DMS53 (cell line): Measurements from ENCODE around the gene EXOC3L4.
"Not testable (repeated sequence)": the region's sequence is repeated elsewhere in the genome, so short reads cannot be mapped to it uniquely, and the experiment has no call there.

ENCODE experiments used
- DNase-seq: peaks from one replicate; lab custom pipeline; 2025; lab: John Stamatoyannopoulos, UW

EXOC3L4 gene

DNA sequence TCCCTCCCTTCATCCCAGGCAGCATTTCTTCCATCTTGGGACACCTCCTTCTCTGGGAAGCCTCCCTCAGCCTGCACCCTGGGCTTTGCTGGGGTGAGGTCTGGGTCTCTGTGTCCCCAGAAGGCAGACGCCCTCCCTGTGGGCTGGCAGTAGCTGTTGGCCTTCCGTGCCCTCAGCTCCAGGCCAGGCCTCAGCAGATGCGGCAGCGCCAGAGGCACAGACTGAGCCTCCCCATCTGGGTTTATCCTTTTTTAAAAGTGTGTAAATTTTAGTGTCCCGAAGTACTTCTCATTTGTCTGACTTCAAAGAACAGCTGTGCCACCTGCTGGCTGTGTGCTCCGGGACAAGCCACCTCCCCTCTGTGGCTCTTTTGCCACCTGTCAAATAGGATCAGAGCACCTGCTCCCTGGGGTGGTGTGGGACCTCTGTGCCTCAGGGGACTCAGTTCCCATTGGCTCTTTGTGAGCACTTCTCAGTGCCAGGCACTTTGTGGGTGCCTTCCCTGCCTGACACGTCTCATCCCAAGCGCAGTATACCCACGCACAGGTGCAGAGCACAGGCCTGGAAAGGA is 11.1 kb downstream of the EXOC3L4 start:
- peak; percentile 53 for DNase-seq

DNA sequence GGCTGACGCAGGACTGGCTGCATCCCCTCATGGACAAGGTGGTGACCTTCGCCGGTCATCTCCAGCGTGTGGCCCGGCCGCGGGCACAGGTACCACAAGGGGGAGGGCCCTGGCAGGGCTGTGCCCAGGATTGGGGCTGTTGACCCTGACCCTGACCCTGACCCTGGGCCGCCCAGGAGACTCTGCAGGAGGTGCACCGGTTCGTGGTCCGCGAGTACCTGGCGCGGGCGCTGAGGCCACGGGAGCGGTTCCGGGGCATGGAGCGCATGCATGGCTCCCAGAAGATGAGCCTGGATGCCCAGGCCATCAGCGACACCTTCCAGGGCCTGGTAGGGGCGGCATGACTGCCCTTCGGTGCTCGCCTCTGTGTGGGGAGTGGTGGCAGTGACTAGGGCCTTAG is 12.9 kb downstream of the EXOC3L4 start:
- no peak for DNase-seq

DNA sequence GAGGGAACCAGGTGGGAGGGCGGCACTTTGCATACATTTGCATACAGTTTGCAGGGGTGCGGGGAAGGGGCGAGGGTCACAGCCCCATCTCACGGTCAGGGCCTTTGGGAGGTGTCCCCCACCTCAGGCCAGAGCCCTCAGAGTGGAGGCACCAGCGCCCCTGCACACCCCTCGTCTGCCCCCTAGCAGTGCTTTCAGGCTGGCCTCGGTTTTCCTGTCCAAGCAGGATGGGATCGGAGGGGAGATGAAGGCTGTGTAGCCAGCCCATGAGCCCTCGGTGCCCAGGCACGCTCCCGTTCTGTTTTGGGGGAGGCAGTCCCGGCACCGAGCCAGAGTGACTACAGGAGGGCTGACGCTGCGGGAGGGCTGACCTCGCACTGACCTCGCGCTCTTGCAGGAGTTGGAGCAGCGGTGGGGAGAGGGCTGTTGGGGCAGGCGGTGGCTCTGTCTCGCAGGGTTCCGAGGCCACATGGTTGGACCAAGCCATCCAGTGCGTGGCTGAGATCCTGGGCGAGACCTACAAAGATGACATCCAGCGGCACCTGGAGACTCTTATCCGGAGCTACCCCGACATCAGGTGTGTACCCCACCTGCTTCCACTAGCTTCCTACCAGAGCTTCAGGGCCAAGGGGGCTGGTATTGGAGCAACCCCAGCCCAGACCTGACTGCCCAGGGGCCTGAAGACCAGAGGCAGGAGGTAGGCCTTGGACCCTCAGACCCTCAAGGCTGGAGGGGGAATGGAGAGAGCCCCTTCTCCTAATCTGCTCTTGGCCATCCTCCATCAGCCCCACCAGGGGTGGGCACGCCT is 13.6 kb downstream of the EXOC3L4 start:
- DNase-seq = no peak

DNA sequence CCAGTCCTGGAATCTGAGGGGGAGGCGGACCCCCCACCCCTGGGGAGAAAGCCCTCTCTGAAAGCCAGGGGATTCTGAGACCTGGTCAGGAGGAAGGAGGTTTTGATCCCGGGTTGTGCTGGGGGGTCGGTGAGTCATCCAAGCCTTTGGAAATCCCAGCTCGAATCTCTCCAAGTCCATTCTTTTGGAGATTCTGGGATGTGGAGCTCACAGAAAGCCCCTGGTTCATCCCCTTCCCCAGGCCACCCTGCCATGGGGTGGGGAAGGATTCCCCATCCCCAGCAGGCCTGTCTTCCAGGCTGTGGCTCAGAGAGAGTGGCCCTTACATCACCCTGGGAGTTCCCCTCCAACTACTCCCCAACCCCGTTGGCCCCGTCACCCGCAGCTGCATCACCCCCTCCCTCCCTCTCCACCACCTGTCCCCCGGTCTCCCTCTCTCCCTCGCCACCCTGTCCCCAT is 14.3 kb downstream of the EXOC3L4 start:
- DNase-seq = no peak

DNA sequence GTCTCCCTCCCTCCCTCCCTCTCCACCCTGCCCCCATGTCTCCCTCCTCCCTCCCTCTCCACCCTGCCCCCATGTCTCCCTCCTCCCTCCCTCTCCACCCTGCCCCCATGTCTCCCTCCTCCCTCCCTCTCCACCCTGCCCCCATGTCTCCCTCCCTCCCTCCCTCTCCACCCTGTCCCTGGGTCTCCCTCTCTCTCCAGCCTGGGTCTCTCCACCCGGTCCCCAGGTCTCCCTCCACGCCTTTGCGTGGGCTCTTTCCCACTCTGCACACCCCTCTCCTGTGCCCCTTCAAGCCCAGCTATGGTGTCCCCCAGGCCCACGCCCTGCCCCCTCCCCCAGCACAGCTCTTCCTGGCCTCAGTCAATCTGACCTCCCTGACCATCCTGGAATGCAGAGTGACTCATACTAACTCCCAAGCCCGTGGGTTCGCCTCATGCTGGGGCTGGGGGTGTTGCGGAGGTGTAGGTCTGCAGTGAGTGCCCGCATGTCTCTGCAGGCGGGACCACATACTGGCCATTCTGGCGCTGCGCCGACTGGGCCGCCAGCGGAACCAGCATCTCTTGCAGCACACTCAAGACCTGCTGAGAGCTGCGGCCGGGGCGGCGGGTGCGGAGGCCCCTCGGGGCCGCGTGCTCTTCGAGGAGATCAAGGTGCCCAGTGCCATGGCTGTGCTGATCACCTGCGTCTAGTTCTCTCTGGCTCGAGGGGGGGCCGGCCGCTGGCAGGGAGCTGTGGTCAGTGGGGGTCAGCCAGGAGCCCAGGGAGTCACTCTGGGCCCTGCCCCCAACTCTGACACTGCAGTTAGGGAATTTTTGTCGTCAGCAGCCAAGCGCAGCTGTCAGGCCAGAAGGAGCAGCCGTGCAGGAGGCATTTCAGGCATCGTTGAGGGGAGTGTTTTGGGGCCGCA is 15.3 kb downstream of the EXOC3L4 start:
- no peak for DNase-seq

DNA sequence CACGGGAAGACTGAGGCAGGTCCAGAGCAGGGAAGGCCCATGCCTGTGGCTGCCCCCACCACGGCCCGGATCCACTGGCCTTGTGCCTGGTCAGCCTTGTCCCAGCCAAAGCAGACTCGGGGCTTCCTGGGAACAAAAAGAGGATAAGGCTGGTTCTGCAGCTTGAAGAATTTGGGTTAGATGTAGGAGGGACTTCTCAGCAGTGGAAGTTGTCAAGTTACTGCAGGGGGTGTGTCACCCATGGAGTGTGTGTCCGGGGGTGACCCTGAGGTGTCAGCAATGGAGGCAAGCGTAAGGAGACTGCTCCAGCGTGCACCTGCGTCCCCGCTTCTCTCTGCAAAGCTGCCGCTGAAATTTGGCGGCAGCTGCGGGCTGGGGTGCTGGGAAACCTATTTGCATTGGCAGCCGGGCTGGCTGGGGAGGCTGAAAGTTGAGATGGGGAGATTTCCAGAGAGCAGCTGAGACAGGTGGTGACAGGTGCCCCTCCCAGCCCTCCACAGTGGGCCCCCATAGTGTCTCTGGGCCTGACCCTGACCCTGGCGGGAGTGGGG is 16.2 kb downstream of the EXOC3L4 start:
- no peak for DNase-seq

DNA sequence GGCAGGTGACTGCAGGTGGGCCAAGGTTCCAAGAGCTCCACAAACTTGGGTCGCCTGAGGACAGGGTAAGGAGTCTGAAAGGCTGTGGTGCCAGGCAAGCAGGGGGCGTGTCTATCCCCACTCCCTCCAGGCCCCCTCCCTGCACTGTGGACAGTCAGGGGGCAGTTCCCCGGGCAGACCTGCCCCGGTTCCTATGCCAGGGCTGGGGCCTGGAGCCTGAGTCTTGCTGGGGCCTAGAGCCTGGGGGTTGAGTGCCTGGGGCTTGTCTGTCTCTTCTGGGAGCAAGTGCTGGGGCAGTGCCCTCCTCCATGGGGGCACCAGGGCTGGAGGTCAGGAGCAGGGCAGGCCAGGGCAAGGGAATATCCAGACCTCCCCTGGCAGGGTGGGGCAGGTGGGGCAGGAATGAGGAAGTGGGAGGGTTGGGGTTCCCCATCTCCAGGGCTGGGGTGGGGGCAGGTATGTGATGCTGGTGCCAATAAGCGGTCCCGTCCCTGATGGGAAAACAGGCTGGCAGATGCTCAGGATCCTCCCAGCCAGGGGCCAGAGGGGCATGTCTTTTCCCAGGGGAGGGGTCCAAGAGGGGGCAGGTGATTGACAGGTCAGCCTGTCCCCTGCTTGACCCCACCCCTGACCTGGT is 16.8 kb downstream of the EXOC3L4 start:
- no peak for DNase-seq

DNA sequence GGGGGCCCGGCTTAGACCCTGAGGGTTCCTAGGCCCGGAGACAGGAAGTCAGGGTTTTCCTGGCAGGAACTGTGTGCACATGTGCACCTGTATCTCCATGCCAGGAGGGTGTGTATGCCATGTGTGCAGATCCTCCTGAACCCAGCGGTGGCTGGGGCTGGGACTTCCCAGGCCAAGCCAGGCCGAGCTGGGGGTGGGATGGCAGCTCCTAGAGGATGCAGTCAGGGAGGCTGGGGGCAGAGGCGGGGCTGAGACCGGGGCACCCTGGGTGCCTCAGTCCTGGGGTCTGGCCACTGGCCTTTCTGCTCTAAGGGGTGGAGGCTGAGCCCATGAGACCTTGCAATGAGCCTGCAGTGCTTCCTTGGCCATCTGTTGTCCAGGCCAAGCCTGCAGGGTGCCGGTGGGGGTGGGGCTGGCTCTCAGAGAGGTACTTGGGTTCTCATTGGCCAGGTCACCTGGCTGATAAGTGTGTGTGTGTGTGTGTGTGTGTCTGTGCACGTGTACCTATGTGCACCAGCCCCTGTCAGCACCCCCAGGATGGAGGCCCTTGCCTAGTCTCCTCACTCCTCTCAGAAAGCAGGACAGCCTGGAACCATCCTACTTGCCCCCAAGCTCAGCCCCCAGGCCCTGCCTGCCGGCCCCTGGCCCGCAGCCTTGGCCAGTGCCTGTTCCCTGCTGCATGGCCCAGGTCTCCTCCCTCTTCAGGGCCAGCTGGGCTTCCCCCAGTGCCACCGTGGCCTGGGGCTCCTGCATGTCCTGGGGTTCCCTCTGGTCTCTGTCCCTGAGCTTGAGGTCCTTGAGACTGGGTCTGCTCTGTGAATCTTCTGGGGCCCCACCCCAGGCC is 18.1 kb downstream of the EXOC3L4 start:
- no peak for DNase-seq

DNA sequence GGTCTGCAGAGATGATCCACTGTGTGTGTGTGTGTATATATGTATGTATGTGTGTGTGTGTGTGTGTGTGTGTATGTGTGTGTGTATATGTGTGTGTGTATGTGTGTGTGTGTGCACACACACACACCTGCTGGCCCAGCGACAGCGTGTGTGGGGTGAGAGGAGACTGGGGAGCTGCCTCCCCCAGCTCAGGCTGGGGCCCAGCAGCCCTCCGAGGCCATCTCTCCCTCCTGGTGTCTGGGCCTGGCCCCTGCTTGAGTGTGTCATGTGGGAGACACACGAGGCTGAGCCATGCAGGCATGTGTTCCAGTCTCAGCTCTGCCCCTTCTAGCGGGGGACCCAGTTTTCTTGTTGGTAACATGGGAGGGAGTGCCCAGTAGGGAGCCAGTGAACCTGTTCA is 18.8 kb downstream of the EXOC3L4 start:
- DNase-seq = no peak

DNA sequence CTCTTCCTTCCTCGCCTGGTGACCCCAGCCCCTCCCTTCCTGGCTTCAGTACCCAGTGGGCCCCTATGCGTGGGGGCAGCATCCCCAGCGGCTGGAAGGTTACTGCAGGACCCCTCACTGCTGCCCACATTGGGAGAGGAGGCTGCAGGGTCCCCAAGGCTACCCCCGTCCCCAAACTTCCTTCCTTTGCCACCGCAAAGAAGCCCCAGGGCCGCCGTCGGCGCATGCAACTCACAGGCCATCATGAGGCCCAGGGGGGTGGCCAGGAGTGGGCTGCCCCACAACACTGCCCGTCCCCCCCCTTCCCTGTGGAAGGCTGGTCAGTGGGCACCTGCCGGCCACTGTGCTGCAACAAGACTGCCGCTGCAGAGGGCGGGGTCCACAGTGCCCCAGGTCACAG is 19.2 kb downstream of the EXOC3L4 start:
- DNase-seq = no peak

DNA sequence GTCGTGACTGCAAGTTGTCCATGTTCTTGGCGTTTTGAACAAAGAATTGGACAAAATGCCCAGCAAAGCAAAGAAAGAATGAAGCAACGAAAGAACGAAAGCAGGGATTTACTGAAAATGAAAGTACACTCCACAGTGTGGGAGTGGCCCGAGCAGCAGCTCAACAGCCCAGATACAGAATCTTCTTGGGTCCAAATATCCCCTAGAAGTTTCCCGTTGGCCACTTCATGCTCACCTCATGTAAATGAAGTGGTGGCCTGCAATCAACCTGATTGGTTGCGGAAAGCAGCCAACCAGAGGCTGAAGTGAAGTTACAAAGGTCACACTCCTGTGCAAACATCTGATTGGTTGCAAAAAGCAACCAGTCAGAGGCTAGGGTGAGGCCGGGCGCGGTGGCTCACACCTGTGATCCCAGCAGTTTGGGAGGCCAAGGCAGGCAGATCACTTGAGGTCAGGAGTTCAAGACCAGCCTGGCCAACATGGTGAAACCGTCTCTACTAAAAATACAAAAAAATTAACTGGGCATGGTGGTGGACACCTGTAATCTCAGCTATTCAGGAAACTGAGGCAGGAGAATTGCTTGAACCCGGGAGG is 20.7 kb downstream of the EXOC3L4 start:
- DNase-seq = not testable (repeated sequence)

DNA sequence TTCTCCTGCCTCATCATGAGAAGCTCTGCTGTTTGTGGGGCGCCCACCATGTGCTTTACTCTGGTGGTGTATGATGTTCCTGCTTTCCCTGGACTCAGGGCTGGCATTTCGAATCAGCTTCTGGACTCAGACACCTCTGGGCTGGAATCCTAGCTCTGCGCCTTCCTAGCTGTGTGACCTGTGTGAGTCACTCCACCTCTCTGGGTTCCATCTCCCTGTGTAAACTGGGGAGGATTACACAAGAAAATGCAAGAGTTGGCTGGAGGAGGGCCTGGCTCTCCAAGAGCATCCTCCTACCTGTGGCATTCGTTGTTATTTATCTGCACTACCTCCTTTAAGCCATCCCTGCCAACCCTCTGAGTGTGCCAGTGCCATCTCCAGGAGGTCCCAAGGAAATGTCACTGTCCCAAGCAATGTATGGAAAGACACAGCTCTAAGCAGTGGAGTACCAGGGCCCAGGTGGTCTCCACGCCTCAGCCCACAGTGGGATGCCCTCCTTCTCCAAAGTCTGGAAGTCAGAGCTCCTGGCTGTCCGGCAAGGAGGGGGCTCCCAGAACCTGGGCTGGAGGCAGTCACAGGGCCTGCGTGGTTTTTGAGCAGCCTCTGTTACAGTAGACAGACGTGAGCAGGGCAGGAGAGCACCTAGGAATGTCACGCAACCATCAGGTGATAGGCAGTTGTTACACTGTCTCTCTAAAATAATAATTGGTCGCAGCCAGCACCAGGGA is 21.5 kb downstream of the EXOC3L4 start:
- DNase-seq = no peak

DNA sequence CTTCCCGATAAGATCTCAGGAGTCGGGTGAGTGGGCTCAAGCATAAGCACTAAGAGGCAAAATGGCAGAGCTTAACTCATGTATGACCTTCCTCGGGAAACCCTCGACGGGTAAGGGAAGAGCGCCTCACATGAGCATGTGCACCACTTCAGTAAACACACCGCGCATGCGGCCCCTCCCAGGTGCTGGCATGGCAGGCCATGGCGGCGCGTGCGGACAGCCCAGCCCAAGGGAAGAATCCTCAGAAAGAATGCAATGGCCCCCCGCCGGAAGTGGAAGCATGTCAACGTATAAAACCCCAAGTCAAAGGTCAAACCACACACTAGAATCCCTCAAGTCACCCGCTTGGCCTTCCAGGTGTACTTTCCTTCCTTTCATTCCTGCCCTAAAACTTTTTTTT is 22.1 kb downstream of the EXOC3L4 start:
- DNase-seq = no peak

DNA sequence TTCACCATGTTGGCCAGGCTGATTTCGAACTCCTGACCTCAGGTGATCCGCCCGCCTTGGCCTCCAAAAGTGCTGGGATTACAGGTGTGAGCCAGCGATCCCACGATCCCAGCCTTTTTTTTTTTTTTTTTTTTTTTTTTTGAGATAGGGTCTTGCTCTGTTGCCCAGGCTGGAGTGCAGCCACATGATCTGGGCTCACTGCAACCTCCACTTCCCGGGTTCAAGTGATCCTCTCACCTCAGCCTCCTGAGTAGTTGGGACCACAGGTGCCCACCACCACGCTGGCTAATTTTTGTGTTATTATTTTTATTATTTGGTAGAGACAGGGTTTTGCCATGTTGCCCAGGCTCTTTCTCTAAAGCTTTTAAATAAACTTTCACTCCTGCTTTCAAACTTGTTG is 23.0 kb downstream of the EXOC3L4 start:
- not testable (repeated sequence) for DNase-seq

DNA sequence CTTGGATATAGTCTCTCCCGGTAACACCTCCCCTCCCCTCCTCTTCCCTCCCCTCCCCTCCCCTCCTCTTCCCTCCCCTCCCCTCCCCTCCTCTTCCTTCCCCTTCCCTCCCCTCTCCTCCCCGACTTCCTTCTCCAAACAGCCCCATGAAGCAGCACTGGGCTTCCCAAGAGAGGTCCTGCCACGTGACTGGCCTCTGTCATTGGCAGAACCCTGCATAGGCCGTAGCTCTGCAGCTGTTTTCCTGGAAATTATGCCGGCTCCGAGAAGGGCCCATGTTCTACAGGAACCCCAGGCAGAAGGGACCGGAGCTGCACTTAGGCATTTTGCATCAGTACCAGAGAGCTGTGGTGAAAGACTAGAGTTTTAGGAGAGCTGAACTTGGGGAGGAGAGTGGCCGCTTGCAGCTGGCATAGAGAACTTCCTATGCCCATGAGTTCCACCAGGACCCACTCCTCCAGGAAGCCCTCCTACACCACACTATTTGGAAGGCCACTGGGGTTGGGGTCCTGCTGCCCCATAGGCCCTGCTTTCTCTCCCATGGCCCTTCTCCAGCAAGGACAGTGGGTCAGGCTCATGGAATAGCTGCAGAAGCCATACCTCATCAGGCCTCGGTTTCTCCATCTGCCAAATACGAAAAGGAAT is 23.6 kb downstream of the EXOC3L4 start:
- DNase-seq = no peak

DNA sequence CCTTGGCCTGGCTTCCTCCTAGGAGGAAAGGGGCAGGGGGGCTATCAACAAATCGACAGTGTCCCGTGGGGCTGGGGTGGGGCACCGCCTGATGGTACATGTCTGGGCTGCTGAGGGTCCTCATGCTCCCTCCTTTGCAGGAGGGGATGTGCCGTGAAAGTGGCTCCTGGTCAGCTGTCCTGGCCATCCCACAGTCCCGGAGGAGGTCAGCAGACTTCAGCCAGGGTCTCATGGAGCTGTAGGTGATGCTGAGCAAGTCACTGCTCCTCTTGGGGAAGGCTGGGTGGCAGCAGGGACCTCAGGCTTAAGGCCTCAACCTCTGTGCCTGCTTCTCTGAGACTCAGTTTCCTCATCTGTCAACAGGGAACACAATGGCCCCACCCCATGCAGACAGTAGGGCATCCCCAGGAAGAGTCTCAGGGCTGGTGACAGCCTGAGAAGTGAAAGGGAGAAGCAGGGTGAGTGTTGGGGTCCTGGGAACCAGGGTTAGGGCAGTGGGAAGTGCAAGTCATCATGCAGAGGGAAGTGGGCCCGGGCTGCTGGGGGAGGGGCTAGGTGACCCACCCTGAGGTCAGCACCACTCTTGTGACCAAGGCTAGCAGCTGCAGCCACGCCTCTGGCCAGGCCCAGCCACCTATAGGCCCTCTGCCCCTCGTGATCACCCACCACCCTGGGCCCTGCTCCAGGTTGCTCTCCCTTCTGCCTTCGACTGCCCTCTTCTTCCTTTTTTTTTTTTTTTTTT is 24.3 kb downstream of the EXOC3L4 start:
- DNase-seq = no peak

DNA sequence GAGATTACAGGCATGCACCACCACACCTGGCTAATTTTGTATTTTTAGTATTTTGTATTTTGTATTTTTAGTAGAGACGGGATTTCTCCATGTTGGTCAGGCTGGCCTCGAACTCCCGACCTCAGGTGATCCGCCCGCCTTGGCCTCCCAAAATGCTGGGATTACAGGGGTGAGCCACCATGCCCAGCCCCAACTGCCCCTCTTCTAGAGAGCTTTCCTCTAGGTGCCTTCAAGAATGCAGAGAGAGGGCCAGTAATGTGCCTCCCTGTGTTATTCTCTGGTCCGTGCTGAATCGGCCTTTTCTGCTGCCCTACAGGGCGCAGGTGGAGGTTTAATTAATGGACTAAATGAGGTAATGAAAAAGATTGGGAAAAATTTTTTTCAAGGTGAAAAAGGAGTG is 25.0 kb downstream of the EXOC3L4 start:
- not testable (repeated sequence) for DNase-seq

DNA sequence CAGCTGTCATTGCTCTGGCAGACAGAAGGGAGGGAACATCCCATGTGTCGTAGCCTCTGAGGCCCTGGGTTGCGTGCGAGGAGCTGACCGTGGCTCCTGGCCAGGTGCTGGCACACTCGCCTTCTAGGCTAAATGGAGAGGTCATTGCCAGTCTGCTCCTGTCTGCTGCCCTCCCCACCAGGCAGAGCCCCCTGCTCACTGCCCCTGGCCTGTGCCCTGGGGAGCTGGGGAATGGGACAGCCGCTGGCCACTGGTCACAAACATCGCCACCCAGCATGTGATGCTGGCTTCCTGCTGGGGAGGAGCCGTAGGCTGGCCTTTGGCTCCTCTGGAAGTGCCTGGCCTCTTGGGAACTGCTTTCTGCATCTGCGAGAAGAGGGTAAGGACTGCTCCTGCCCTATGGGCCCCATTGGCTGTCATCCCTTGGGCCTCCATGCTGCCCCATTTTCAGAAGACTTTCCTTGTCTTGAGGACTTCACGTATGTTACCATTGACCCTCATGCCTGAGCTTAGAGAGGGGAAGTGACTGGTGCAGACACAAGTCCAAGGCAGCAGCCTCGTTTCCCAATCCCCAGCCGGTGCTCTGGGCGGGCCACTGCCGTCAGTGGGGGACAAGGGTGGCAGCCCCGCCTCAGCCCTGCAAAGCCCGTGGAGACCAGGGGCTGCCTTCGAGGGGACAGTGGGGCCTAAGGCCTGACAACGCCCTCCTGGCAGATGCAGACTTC is 26.8 kb downstream of the EXOC3L4 start:
- DNase-seq = no peak
